ENCODE measurements around the gene ULK1. TPM values are rescaled to one million over a fixed set of nuclear protein-coding genes. Genes with fewer than 3 reads are reported as not detected.

The ULK1 gene
- polyA plus RNA-seq, 3 donors = 1.0 to 75.1 (median 1.3) TPM

DNA sequence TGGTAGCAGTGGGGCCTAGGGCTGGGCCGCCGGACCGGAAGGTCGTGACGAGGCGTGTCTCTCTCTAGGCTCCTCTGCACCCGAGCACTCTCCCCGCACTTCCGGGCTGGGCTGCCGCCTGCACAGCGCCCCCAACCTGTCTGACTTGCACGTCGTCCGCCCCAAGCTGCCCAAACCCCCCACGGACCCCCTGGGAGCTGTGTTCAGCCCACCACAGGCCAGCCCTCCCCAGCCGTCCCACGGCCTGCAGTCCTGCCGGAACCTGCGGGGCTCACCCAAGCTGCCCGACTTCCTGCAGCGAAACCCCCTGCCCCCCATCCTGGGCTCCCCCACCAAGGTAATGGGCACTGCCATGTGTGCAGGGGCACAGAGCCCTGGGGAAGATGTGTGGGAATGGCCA is 21.4 kb downstream of the ULK1 start:
- Histone ChIP-seq H2AFZ (ENCODE audit: insufficient read depth, low read depth, low read length, poor library complexity, severe bottlenecking) (no peak overlapping the region), H3K4me1 (ENCODE audit: control insufficient read depth in 1 of 2, insufficient read depth in 2 of 2, low read length in 2 of 2) (no peaks in the 10 kb centered on the region), H3K79me2 (ENCODE audit: insufficient read depth, low read length) (no peaks in the 10 kb centered on the region), H3K27me3 (ENCODE audit: control insufficient read depth in 2 of 2, insufficient read depth in 2 of 2, low read length in 2 of 2) (no peaks in the 10 kb centered on the region), H4K20me1 (ENCODE audit: insufficient read depth, low read length) (peaks cover 89% of the 10 kb centered on the region), H3K27ac (ENCODE audit: low read depth in 1 of 2, low read length in 2 of 2) (no peak overlapping the region), H3K9me3 (replicated peaks in 1 of 2; ENCODE audit: control insufficient read depth in 1 of 2, insufficient read depth in 1 of 2, low read length in 2 of 2) (no peaks in the 10 kb centered on the region), H3K4me2 (replicated peaks; ENCODE audit: extremely low read depth, low read length, poor library complexity, severe bottlenecking) (no peak overlapping the region), H3K4me3 (replicated peaks in 1 of 3; ENCODE audit: low read depth in 2 of 3, low read length in 3 of 3) (no peak overlapping the region), H3K9ac (ENCODE audit: insufficient read depth, low read length, poor library complexity, severe bottlenecking) (no peak overlapping the region), H3K36me3 (replicated peaks in 1 of 2; ENCODE audit: control insufficient read depth in 1 of 2, insufficient read depth in 2 of 2, low read length in 2 of 2) (peaks cover 77 to 100% of the 10 kb centered on the region in 2 donors)
- no peak for DNase-seq
- intact Hi-C loops (cut with micrococcal nuclease) = no loop called here
- Mint-ChIP-seq H3K27ac (no peak overlapping the region), H3K27me3 (ENCODE audit: low read depth in 3 of 3) (no peaks in the 10 kb centered on the region), H3K4me1 (no peaks in the 10 kb centered on the region), H3K36me3 (peaks cover 59 to 82% of the 10 kb centered on the region in 2 donors), H3K4me3 (no peak overlapping the region), H3K9me3 (no peaks in the 10 kb centered on the region)
- 97% methylated on average over 20 of the region's 21 CpGs for WGBS (ENCODE audit: insufficient coverage)
- TF ChIP-seq, protein P1, sequence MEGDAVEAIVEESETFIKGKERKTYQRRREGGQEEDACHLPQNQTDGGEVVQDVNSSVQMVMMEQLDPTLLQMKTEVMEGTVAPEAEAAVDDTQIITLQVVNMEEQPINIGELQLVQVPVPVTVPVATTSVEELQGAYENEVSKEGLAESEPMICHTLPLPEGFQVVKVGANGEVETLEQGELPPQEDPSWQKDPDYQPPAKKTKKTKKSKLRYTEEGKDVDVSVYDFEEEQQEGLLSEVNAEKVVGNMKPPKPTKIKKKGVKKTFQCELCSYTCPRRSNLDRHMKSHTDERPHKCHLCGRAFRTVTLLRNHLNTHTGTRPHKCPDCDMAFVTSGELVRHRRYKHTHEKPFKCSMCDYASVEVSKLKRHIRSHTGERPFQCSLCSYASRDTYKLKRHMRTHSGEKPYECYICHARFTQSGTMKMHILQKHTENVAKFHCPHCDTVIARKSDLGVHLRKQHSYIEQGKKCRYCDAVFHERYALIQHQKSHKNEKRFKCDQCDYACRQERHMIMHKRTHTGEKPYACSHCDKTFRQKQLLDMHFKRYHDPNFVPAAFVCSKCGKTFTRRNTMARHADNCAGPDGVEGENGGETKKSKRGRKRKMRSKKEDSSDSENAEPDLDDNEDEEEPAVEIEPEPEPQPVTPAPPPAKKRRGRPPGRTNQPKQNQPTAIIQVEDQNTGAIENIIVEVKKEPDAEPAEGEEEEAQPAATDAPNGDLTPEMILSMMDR (IDR thresholded peaks at IDR 0.05) = no peak

DNA sequence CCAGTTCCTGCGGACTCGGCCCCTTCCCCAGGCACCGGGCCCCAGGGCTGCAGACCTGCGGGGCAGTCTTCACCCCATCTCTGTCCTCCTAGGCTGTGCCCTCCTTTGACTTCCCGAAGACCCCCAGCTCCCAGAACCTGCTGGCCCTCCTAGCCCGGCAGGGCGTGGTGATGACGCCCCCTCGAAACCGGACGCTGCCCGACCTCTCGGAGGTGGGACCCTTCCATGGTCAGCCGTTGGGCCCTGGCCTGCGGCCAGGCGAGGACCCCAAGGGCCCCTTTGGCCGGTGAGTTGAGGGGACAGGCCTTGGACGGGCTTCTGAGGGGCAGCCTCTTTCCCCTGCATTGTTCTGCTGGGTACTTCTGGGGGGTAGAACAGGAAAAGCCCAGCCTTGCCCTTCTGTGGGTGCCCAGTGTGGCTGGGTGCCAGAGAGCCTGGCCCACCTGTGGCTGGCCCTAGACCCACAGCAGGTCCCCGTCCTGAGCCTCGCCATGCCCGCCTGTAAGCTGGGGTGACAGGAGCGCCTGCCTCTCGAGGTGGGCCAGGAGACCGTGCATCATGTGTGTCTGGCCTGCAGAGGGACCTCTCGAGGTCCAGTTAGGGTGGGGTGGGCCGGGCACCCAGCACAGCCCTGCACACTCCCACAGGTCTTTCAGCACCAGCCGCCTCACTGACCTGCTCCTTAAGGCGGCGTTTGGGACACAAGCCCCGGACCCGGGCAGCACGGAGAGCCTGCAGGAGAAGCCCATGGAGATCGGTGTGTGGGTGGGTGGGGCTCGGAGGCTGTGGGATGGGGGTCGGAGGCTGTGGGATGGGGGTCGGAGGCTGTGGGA is 22.1 kb downstream of the ULK1 start:
- H3K4me3 Mint-ChIP-seq = no peak overlapping the region
- H3K79me2 ChIP-seq (ENCODE audit: insufficient read depth, low read length) = no peaks in the 10 kb centered on the region
- H3K4me1 ChIP-seq (ENCODE audit: control insufficient read depth in 1 of 2, insufficient read depth in 2 of 2, low read length in 2 of 2) = no peaks in the 10 kb centered on the region
- no peaks in the 10 kb centered on the region for H3K27me3 Mint-ChIP-seq (ENCODE audit: low read depth in 3 of 3)
- H2AFZ ChIP-seq (ENCODE audit: insufficient read depth, low read depth, low read length, poor library complexity, severe bottlenecking) = no peak overlapping the region
- WGBS (ENCODE audit: insufficient coverage) = 95% methylated on average over 23 of the region's 36 CpGs
- H3K27ac ChIP-seq (ENCODE audit: low read depth in 1 of 2, low read length in 2 of 2) = no peak overlapping the region
- no peaks in the 10 kb centered on the region for H3K4me1 Mint-ChIP-seq
- no peak overlapping the region for H3K4me2 ChIP-seq (replicated peaks; ENCODE audit: extremely low read depth, low read length, poor library complexity, severe bottlenecking)
- peaks cover 89% of the 10 kb centered on the region for H4K20me1 ChIP-seq (ENCODE audit: insufficient read depth, low read length)
- H3K9me3 ChIP-seq (replicated peaks in 1 of 2; ENCODE audit: control insufficient read depth in 1 of 2, insufficient read depth in 1 of 2, low read length in 2 of 2) = no peaks in the 10 kb centered on the region
- TF ChIP-seq, protein P1 (IDR thresholded peaks at IDR 0.05) = no peak
- H3K9ac ChIP-seq (ENCODE audit: insufficient read depth, low read length, poor library complexity, severe bottlenecking) = no peak overlapping the region
- no peak overlapping the region for H3K4me3 ChIP-seq (replicated peaks in 1 of 3; ENCODE audit: low read depth in 2 of 3, low read length in 3 of 3)
- no peaks in the 10 kb centered on the region for H3K9me3 Mint-ChIP-seq
- intact Hi-C loops (cut with micrococcal nuclease) = no loop called here
- peak overlapping the region in 1 of 7 donors; percentile 41 for H3K27ac Mint-ChIP-seq
- no peak for DNase-seq
- H3K27me3 ChIP-seq (ENCODE audit: control insufficient read depth in 2 of 2, insufficient read depth in 2 of 2, low read length in 2 of 2) = no peaks in the 10 kb centered on the region
- H3K36me3 Mint-ChIP-seq = peaks cover 56 to 82% of the 10 kb centered on the region in 2 donors
- H3K36me3 ChIP-seq (replicated peaks in 1 of 2; ENCODE audit: control insufficient read depth in 1 of 2, insufficient read depth in 2 of 2, low read length in 2 of 2) = peaks cover 77 to 100% of the 10 kb centered on the region in 2 donors

Measured in CD14-positive monocyte (primary cell).